ENCODE results near the gene BCKDHB. TPM values are rescaled to one million over a fixed set of nuclear protein-coding genes. Genes with fewer than 3 reads are reported as not detected.

Gene BCKDHB
- total RNA-seq, 1 donor from 2014 or later = 15.0 TPM

GRCh38 chr6:80263585-80263984 is 157.1 kb downstream of the BCKDHB start:
- FAIRE-seq = no peak
- Histone ChIP-seq H3K36me3 (ENCODE audit: control insufficient read depth, insufficient read depth, low read length) (no peaks in the 10 kb centered on the region), H3K4me3 (ENCODE audit: low read depth, low read length) (no peak overlapping the region), H3K27me3 (ENCODE audit: control insufficient read depth, insufficient read depth, low read length) (no peaks in the 10 kb centered on the region)
- DNase-seq (ENCODE audit: low read depth) = no peak
- no peak for TF ChIP-seq CTCF (IDR thresholded peaks at IDR 0.05; ENCODE audit: insufficient read depth, low read length, severe bottlenecking)

GRCh38 chr6:80268865-80269730 is 162.6 kb downstream of the BCKDHB start:
- FAIRE-seq = no peak
- Histone ChIP-seq H3K36me3 (ENCODE audit: control insufficient read depth, insufficient read depth, low read length) (no peaks in the 10 kb centered on the region), H3K4me3 (ENCODE audit: low read depth, low read length) (no peak overlapping the region), H3K27me3 (ENCODE audit: control insufficient read depth, insufficient read depth, low read length) (no peaks in the 10 kb centered on the region)
- no peak for TF ChIP-seq CTCF (IDR thresholded peaks at IDR 0.05; ENCODE audit: insufficient read depth, low read length, severe bottlenecking)
- no peak for DNase-seq (ENCODE audit: low read depth)

- no peak for TF ChIP-seq CTCF (IDR thresholded peaks at IDR 0.05; ENCODE audit: insufficient read depth, low read length, severe bottlenecking)
- FAIRE-seq (no peak), DNase-seq (ENCODE audit: low read depth) (no peak)
- H3K4me3 ChIP-seq (ENCODE audit: low read depth, low read length) = no peak overlapping the region
- H3K36me3 ChIP-seq (ENCODE audit: control insufficient read depth, insufficient read depth, low read length) = no peaks in the 10 kb centered on the region
- H3K27me3 ChIP-seq (ENCODE audit: control insufficient read depth, insufficient read depth, low read length) = no peaks in the 10 kb centered on the region
Observed at GRCh38 chr6:80271074-80271473, 164.6 kb downstream of the BCKDHB start.

- TF ChIP-seq CTCF (IDR thresholded peaks at IDR 0.05; ENCODE audit: insufficient read depth, low read length, severe bottlenecking) = no peak
Observed at GRCh38 chr6:80272988-80273387, 166.5 kb downstream of the BCKDHB start.

GRCh38 chr6:80276861-80277260 is 170.4 kb downstream of the BCKDHB start:
- Histone ChIP-seq H3K27me3 (ENCODE audit: control insufficient read depth, insufficient read depth, low read length) (no peaks in the 10 kb centered on the region), H3K4me3 (ENCODE audit: low read depth, low read length) (no peak overlapping the region), H3K36me3 (ENCODE audit: control insufficient read depth, insufficient read depth, low read length) (no peaks in the 10 kb centered on the region)
- FAIRE-seq (no peak), DNase-seq (ENCODE audit: low read depth) (no peak)
- no peak for TF ChIP-seq CTCF (IDR thresholded peaks at IDR 0.05; ENCODE audit: insufficient read depth, low read length, severe bottlenecking)

More at GRCh38 chr6:80272988-80273387, 166.5 kb downstream of the BCKDHB start:
- Histone ChIP-seq H3K36me3 (ENCODE audit: control insufficient read depth, insufficient read depth, low read length) (no peaks in the 10 kb centered on the region), H3K27me3 (ENCODE audit: control insufficient read depth, insufficient read depth, low read length) (no peaks in the 10 kb centered on the region), H3K4me3 (ENCODE audit: low read depth, low read length) (no peak overlapping the region)
- FAIRE-seq (no peak), DNase-seq (ENCODE audit: low read depth) (no peak)

Data from bronchial epithelial cell (primary cell).